Upper lobe of left lung (tissue), 4 donors: Measurements from ENCODE around the gene AOX1.

Experiments
- CTCF ChIP-seq, 6 experiments: fragments of 450-650 bp in 4 of 6; fragments of 200-600 bp in 2 of 6; sonication (generic) in 2 of 6; IDR thresholded peaks; one replicate each; pipeline ENCODE4 v1.5.1; 2016 to 2019; ENCODE audit warnings: antibody characterized with exemption in 6 of 6
- POLR2A ChIP-seq, 4 donors: fragments of 450-650 bp; IDR thresholded peaks; one replicate each; pipeline ENCODE4 v1.5.1; 2016 to 2017; ENCODE audit warnings: antibody characterized with exemption in 4 of 4, mild to moderate bottlenecking in 2 of 4

DNA sequence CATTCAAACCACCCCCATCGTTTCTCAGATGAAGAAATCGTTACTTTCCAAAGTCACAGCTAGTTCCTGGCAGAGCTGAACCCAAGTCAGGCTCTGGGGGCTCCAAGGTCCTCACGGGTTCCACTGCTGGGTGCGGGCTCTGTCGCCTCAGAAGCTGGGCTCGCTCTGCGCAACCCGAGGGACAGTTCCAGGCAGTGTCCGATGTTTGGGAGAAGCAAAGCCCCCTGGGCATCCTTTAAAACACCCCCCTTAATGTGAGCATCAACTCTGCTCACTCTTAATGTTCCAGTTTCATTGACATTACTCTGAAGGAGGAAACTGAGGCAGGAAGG is 796 bp downstream of the AOX1 start:
- no peak for TF ChIP-seq CTCF (IDR thresholded peaks at IDR 0.05)
- TF ChIP-seq POLR2A (IDR thresholded peaks at IDR 0.05) = no peak
